SK-N-SH (cell line): Measurements from ENCODE around the gene PAF1. TPM values are rescaled to one million over a fixed set of nuclear protein-coding genes. Genes with fewer than 3 reads are reported as not detected.

Experiments used
- CTCF ChIA-PET: fragments of 300-600, 350-600 bp; formaldehyde crosslinking; extraction: SDS; loops from one replicate; lab custom pipeline; 2021; lab: Yijun Ruan, JAX
- POLR2A ChIA-PET: fragments of 350-600 bp; sonication (Branson Sonifier 250); formaldehyde crosslinking; extraction: SDS; loops from one replicate; lab custom pipeline; 2020; ENCODE audit warnings: antibody characterized with exemption, inconsistent platforms; lab: Yijun Ruan, JAX
- DNase-seq: peaks from one replicate; pipeline ENCODE4 v3.0.0; 2012
- H2AFZ ChIP-seq: fragments of 200-600 bp; sonication (generic); 2 replicates; pipeline ENCODE4 v1.8.1; 2016; ENCODE audit warnings: antibody characterized with exemption, mild to moderate bottlenecking, low read depth
- H3F3A ChIP-seq: fragments of 200-600 bp; sonication (generic); replicated peaks from 2 replicates; pipeline ENCODE3; 2016; ENCODE audit warnings: antibody characterized with exemption, mild to moderate bottlenecking; ENCODE audit not compliant: insufficient read depth
- H3K27ac ChIP-seq, 2 experiments: fragments of 200-500 bp in 1 of 2; fragments of 200-600 bp in 1 of 2; sonication (Bioruptor generic) in 1 of 2; sonication (generic), shearing (Covaris generic) in 1 of 2; 2 replicates each; pipeline versions ENCODE4 v1.5.1 to v1.6.1; 2014 to 2016; ENCODE audit warnings: low read depth in 2 of 2, inconsistent platforms in 1 of 2, low read length in 1 of 2, mild to moderate bottlenecking in 1 of 2, mixed read lengths in 1 of 2
- H3K27me3 ChIP-seq: fragments of 200-600 bp; sonication (generic), shearing (Covaris generic); 2 replicates; pipeline ENCODE4 v1.6.1; 2016; ENCODE audit warnings: mixed run types; ENCODE audit not compliant: insufficient read depth
- H3K36me3 ChIP-seq, 2 experiments: fragments of 200-500 bp in 1 of 2; fragments of 200-600 bp in 1 of 2; sonication (Bioruptor generic) in 1 of 2; sonication (generic) in 1 of 2; replicated peaks in 1 of 2; 2 replicates each; pipeline versions ENCODE3 to v1.5.1; 2014 to 2016; ENCODE audit warnings: low read length in 1 of 2, mild to moderate bottlenecking in 1 of 2; ENCODE audit not compliant: insufficient read depth in 2 of 2, control insufficient read depth in 1 of 2
- H3K4me1 ChIP-seq, 2 experiments: fragments of 200-500 bp in 1 of 2; fragments of 200-600 bp in 1 of 2; sonication (Bioruptor generic) in 1 of 2; sonication (generic), shearing (Covaris generic) in 1 of 2; 2 replicates each; pipeline versions ENCODE4 v1.5.1 to v1.6.1; 2014 to 2016; ENCODE audit warnings: low read depth in 1 of 2, low read length in 1 of 2, mixed run types in 1 of 2; ENCODE audit not compliant: insufficient read depth in 2 of 2, control insufficient read depth in 1 of 2
- H3K4me2 ChIP-seq: fragments of 200-600 bp; sonication (generic), shearing (Covaris generic); 2 replicates; pipeline ENCODE4 v1.6.1; 2017; ENCODE audit warnings: mixed run types
- H3K4me3 ChIP-seq, 2 experiments: fragments of 200-500 bp in 1 of 2; fragments of 200-600 bp in 1 of 2; sonication (Bioruptor generic) in 1 of 2; sonication (generic), shearing (Covaris generic) in 1 of 2; 2 replicates each; pipeline versions ENCODE4 v1.5.1 to v1.8.1; 2014 to 2016; ENCODE audit warnings: low read depth in 2 of 2, inconsistent platforms in 1 of 2, low read length in 1 of 2, mild to moderate bottlenecking in 1 of 2, mixed read lengths in 1 of 2, moderate library complexity in 1 of 2
- H3K79me2 ChIP-seq: fragments of 200-600 bp; sonication (generic); 2 replicates; pipeline ENCODE4 v1.8.1; 2017; ENCODE audit warnings: mild to moderate bottlenecking; ENCODE audit not compliant: insufficient read depth
- H3K9ac ChIP-seq: fragments of 200-600 bp; sonication (generic); 2 replicates; pipeline ENCODE4 v1.6.1; 2017; ENCODE audit warnings: mixed run types
- H3K9me2 ChIP-seq: fragments of 200-600 bp; sonication (generic); 2 replicates; pipeline ENCODE4 v1.6.1; 2017; ENCODE audit warnings: mixed run types
- H3K9me3 ChIP-seq: fragments of 200-600 bp; sonication (generic); 2 replicates; pipeline ENCODE4 v1.6.1; 2017; ENCODE audit warnings: mixed run types, mild to moderate bottlenecking, moderate library complexity
- H4K20me1 ChIP-seq: fragments of 200-600 bp; sonication (generic); 2 replicates; pipeline ENCODE4 v1.6.1; 2017; ENCODE audit warnings: mild to moderate bottlenecking, mixed run types; ENCODE audit not compliant: insufficient read depth
- CHD2 ChIP-seq: fragments of 150-350 bp; IDR thresholded peaks from 2 replicates; pipeline ENCODE4 v1.6.1; 2018; ENCODE audit warnings: low read length; ENCODE audit not compliant: partially characterized antibody
- ELF1 ChIP-seq: IDR thresholded peaks from 2 replicates; pipeline ENCODE4 v1.4.0; 2012
- EP300 ChIP-seq, 2 experiments: IDR thresholded peaks; 2 replicates each; pipeline versions ENCODE4 v1.4.0 to v1.6.1; 2012; ENCODE audit warnings: borderline replicate concordance in 1 of 2, low read depth in 1 of 2, low read length in 1 of 2
- FOSL2 ChIP-seq: IDR thresholded peaks from 2 replicates; pipeline ENCODE4 v1.4.0; 2012; ENCODE audit warnings: low read depth, mild to moderate bottlenecking, moderate library complexity, borderline replicate concordance
- FOXJ3 ChIP-seq: sonication (generic); formaldehyde crosslinking; IDR thresholded peaks from 2 replicates; pipeline ENCODE4 v1.5.1; 2020; ENCODE audit warnings: mild to moderate bottlenecking, missing genetic modification reagents
- IRF3 ChIP-seq: fragments of 150-350 bp; IDR thresholded peaks from 2 replicates; pipeline ENCODE4 v1.6.1; 2016; ENCODE audit warnings: mild to moderate bottlenecking, low read depth, low read length
- NFIC ChIP-seq: IDR thresholded peaks from 2 replicates; pipeline ENCODE4 v1.4.0; 2012; ENCODE audit warnings: borderline replicate concordance
- POLR2AphosphoS5 ChIP-seq: IDR thresholded peaks from 2 replicates; pipeline ENCODE4 v1.6.1; 2012; ENCODE audit warnings: low read depth, low read length
- RAD21 ChIP-seq: IDR thresholded peaks from 2 replicates; pipeline ENCODE4 v1.6.1; 2012; ENCODE audit warnings: mild to moderate bottlenecking, low read length
- RCOR1 ChIP-seq: fragments of 150-350 bp; IDR thresholded peaks from 2 replicates; pipeline ENCODE4 v1.6.1; 2017; ENCODE audit warnings: antibody characterized with exemption, low read length
- RXRA ChIP-seq: IDR thresholded peaks from 2 replicates; pipeline ENCODE4 v1.4.0; 2012; ENCODE audit warnings: low read depth, mild to moderate bottlenecking, borderline replicate concordance
- SIN3A ChIP-seq: IDR thresholded peaks from 2 replicates; pipeline ENCODE4 v1.6.1; 2012; ENCODE audit warnings: low read depth, mild to moderate bottlenecking, low read length, moderate library complexity, borderline replicate concordance
- SMC3 ChIP-seq: IDR thresholded peaks from 2 replicates; pipeline ENCODE4 v1.6.1; 2012; ENCODE audit warnings: low read depth, low read length, improper control_type of control experiment
- TAF1 ChIP-seq: IDR thresholded peaks from 2 replicates; pipeline ENCODE4 v1.6.1; 2012; ENCODE audit warnings: low read depth, mild to moderate bottlenecking, low read length, moderate library complexity, borderline replicate concordance
- TCF12 ChIP-seq: IDR thresholded peaks from 2 replicates; pipeline ENCODE4 v1.4.0; 2012
- TEAD4 ChIP-seq: IDR thresholded peaks from 2 replicates; pipeline ENCODE4 v1.4.0; 2012; ENCODE audit warnings: mild to moderate bottlenecking, borderline replicate concordance; ENCODE audit not compliant: insufficient read depth
- YY1 ChIP-seq: IDR thresholded peaks from 2 replicates; pipeline ENCODE4 v1.4.0; 2012; ENCODE audit warnings: low read depth, mild to moderate bottlenecking
- ZBTB33 ChIP-seq: IDR thresholded peaks from 2 replicates; pipeline ENCODE4 v1.4.0; 2012; ENCODE audit warnings: low read depth, borderline replicate concordance
- WGBS: methylation state at CpG from one replicate; pipeline ENCODE4 v1.1.6; 2017; ENCODE audit warnings: low lambda C conversion rate; 5-methylcytosine and 5-hydroxymethylcytosine counted together
- polyA plus RNA-seq, 3 experiments: library from polyadenylated mRNA; depleted of rRNA; stranded (reverse); fragments of >200 nt; gene quantifications; 2 replicates each; pipeline ENCODE4 v1.2.3, GENCODE V29; 2012

The PAF1 gene
- polyA plus RNA-seq, 1 of the 3 experiments (the other 2 are of a cell fraction) = 65.3 TPM

- H2AFZ ChIP-seq = no peak overlapping the region
- H4K20me1 ChIP-seq = peaks cover 19% of the 10 kb centered on the region
- TF ChIP-seq YY1 (no peak), FOSL2 (no peak), FOXJ3 (CRISPR knock-in tag) (no peak), SMC3 (no peak), TCF12 (no peak), ELF1 (no peak), RAD21 (no peak), TEAD4 (no peak), RXRA (no peak), CHD2 (no peak), RCOR1 (no peak), ZBTB33 (no peak), POLR2AphosphoS5 (no peak)
- no peaks in the 10 kb centered on the region for H3K27me3 ChIP-seq
- peaks cover 0 to 7% of the 10 kb centered on the region in 2 experiments for H3K36me3 ChIP-seq
- H3K4me2 ChIP-seq = peak overlapping the region; percentile 92
- peaks cover 45% of the 10 kb centered on the region for H3F3A ChIP-seq
- H3K9ac ChIP-seq = peak overlapping the region; percentile 97
- CTCF ChIA-PET = interaction anchor here (0.7 to 3.9 kb wide), 5 partner anchors 10 to 131 kb away, joined by 3 to 52 read pairs (median 4); partner anchors contain the start of gene RPS16
- peak overlapping the region in 1 of 2 experiments; percentile 91; a peak in 2 of 4 replicates for H3K27ac ChIP-seq
- peaks cover 30% of the 10 kb centered on the region for H3K79me2 ChIP-seq
- no peaks in the 10 kb centered on the region for H3K9me2 ChIP-seq
- 68% methylated on average over 34 of the region's 40 CpGs for WGBS
- H3K4me1 ChIP-seq = peaks cover 32 to 34% of the 10 kb centered on the region in 2 experiments; a peak in 3 of 4 replicates
- H3K4me3 ChIP-seq = peak overlapping the region; percentile 82 to 98
- DNase-seq = no peak
- H3K9me3 ChIP-seq = no peaks in the 10 kb centered on the region
- POLR2A ChIA-PET = interaction anchor here (2.5 kb wide), 1 partner anchor 28 kb away, joined by 12 read pairs; the partner anchor contains the start of gene RPS16
These were observed 16.9 kb upstream of the PAF1 start for GRCh38 chr19:39407660-39408391.

GRCh38 chr19:39407410-39407659 is 16.4 kb upstream of the PAF1 start:
- H3K9ac ChIP-seq = peak overlapping the region; percentile 97
- no peak for DNase-seq
- H3K4me2 ChIP-seq = peak overlapping the region; percentile 92
- no peak overlapping the region for H2AFZ ChIP-seq
- no peaks in the 10 kb centered on the region for H3K27me3 ChIP-seq
- peaks cover 19% of the 10 kb centered on the region for H4K20me1 ChIP-seq
- CTCF ChIA-PET = interaction anchor here (0.7 to 3.9 kb wide), 3 partner anchors 10 to 67 kb away, joined by 3 to 52 read pairs (median 4); partner anchors contain the start of gene RPS16
- peak overlapping the region; percentile 82 to 98 for H3K4me3 ChIP-seq
- WGBS = 53% methylated on average over 7 of the region's 14 CpGs
- H3K79me2 ChIP-seq = peaks cover 28% of the 10 kb centered on the region
- H3K36me3 ChIP-seq = peaks cover 0 to 7% of the 10 kb centered on the region in 2 experiments
- peak overlapping the region; percentile 84 to 91 for H3K27ac ChIP-seq
- POLR2A ChIA-PET = interaction anchor here (2.5 kb wide), 1 partner anchor 28 kb away, joined by 12 read pairs; the partner anchor contains the start of gene RPS16
- no peaks in the 10 kb centered on the region for H3K9me3 ChIP-seq
- TF ChIP-seq RXRA (no peak), SMC3 (no peak), EP300 (IDR thresholded peaks at IDR 0.05; ENCODE audit: borderline replicate concordance in 1 of 2, low read depth in 1 of 2, low read length in 1 of 2) (no peak), SIN3A (no peak), NFIC (no peak), IRF3 (no peak), TAF1 (no peak)
- peaks cover 43% of the 10 kb centered on the region for H3F3A ChIP-seq
- H3K9me2 ChIP-seq = no peaks in the 10 kb centered on the region
- peaks cover 36% of the 10 kb centered on the region in 2 experiments; a peak in 3 of 4 replicates for H3K4me1 ChIP-seq
